ENCODE results near the gene CLEC17A. TPM values are rescaled to one million over a fixed set of nuclear protein-coding genes. Genes with fewer than 3 reads are reported as not detected.

The CLEC17A gene
- total and polyA plus RNA-seq, 2 of the 13 experiments (the other 11 are each of a cell fraction or from before 2014, with no cell fraction given) = not detected

DNA sequence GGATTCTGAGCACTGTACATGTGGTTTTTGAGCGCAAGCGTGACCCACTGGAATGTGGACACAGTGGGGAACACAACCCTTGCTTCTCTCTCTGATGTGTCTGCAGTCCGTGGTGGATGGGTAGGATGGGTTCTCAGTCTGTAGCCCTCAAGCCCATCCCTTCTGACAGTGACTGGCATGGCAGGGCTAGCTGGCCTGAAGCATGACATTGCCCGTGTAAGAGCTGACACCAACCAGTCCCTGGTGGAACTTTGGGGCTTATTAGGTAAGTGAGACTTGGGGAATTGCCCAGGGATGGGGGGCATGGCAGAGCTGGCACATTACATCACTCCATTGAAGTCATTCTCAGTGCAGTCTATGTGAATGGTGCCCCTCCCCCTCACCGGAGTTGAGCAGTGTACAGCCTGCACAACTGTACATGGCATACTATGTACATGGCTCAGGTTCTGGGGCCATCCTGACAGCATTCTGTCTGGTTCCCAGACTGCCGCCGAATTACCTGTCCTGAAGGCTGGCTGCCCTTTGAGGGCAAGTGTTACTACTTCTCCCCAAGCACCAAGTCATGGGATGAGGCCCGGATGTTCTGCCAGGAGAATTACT lies 16.8 kb downstream of the CLEC17A start (continued):
- TF ChIP-seq ZNF343 (CRISPR knock-in tag; IDR thresholded peaks at IDR 0.05) (no peak), ZNF563 (CRISPR knock-in tag; IDR thresholded peaks at IDR 0.05) (no peak), SMARCE1 (IDR thresholded peaks at IDR 0.05; ENCODE audit: borderline replicate concordance) (no peak)
- TF ChIP-seq, protein P1, sequence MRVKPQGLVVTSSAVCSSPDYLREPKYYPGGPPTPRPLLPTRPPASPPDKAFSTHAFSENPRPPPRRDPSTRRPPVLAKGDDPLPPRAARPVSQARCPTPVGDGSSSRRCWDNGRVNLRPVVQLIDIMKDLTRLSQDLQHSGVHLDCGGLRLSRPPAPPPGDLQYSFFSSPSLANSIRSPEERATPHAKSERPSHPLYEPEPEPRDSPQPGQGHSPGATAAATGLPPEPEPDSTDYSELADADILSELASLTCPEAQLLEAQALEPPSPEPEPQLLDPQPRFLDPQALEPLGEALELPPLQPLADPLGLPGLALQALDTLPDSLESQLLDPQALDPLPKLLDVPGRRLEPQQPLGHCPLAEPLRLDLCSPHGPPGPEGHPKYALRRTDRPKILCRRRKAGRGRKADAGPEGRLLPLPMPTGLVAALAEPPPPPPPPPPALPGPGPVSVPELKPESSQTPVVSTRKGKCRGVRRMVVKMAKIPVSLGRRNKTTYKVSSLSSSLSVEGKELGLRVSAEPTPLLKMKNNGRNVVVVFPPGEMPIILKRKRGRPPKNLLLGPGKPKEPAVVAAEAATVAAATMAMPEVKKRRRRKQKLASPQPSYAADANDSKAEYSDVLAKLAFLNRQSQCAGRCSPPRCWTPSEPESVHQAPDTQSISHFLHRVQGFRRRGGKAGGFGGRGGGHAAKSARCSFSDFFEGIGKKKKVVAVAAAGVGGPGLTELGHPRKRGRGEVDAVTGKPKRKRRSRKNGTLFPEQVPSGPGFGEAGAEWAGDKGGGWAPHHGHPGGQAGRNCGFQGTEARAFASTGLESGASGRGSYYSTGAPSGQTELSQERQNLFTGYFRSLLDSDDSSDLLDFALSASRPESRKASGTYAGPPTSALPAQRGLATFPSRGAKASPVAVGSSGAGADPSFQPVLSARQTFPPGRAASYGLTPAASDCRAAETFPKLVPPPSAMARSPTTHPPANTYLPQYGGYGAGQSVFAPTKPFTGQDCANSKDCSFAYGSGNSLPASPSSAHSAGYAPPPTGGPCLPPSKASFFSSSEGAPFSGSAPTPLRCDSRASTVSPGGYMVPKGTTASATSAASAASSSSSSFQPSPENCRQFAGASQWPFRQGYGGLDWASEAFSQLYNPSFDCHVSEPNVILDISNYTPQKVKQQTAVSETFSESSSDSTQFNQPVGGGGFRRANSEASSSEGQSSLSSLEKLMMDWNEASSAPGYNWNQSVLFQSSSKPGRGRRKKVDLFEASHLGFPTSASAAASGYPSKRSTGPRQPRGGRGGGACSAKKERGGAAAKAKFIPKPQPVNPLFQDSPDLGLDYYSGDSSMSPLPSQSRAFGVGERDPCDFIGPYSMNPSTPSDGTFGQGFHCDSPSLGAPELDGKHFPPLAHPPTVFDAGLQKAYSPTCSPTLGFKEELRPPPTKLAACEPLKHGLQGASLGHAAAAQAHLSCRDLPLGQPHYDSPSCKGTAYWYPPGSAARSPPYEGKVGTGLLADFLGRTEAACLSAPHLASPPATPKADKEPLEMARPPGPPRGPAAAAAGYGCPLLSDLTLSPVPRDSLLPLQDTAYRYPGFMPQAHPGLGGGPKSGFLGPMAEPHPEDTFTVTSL (CRISPR knock-in tag; IDR thresholded peaks at IDR 0.05; ENCODE audit: borderline replicate concordance) = no peak

DNA sequence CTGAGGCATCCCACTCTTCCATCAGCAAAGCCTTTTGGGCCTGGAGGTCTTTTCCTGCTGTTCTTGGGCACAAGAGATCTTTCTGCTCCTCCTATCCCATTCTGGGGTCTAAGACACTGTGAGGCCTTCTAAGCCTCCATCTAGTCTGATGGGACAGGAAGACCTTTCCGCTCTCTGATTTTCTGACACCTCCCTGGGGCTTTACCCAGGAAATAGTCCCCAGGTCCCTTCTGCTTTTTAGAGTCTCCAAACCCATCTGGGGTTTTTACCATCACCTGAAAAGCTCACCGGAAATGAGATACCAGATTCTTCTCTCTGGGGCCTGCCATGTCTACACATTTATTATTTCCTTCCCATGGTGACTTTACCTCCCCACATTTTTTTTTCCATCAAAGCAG lies 21.1 kb downstream of the CLEC17A start:
- CTCF ChIA-PET (ENCODE audit: low intra/inter-chr PET ratio, low total read pairs) = no interaction called here
- Histone ChIP-seq H3K9ac (ENCODE audit: insufficient read depth, low read depth, low read length) (no peak overlapping the region), H3K36me3 (replicated peaks in 1 of 2; ENCODE audit: control insufficient read depth in 1 of 2, insufficient read depth in 2 of 2, low read length in 2 of 2) (no peaks in the 10 kb centered on the region), H2AFZ (ENCODE audit: low read length) (no peak overlapping the region), H3K4me2 (ENCODE audit: low read depth, low read length) (no peak overlapping the region), H3K27ac (ENCODE audit: extremely low read length, insufficient read depth, low read length) (no peak overlapping the region), H3K27me3 (ENCODE audit: control insufficient read depth in 1 of 2, insufficient read depth in 2 of 2, low read length in 2 of 2) (no peaks in the 10 kb centered on the region), H3K79me2 (ENCODE audit: insufficient read depth, low read length) (no peaks in the 10 kb centered on the region), H3K4me1 (ENCODE audit: insufficient read depth, low read length) (peaks cover 14% of the 10 kb centered on the region; the same call in 1 of the 2 replicates), H4K20me1 (ENCODE audit: insufficient read depth, low read length) (no peaks in the 10 kb centered on the region), H3K9me3 (ENCODE audit: low read length) (no peaks in the 10 kb centered on the region), H3K4me3 (replicated peaks in 1 of 3; ENCODE audit: insufficient read depth in 1 of 3, low read depth in 2 of 3, low read length in 3 of 3) (no peak overlapping the region)
- POLR2A ChIA-PET = no interaction called here
- WGBS (ENCODE audit: low lambda C conversion rate) = 70% methylated on average over 2 of the region's 2 CpGs
- in situ Hi-C loops (cut with HindIII; ENCODE audit: extremely low pct_ligation_motif_present, low pct_unique_long_range_greater_than_20kb) (no loop called here), intact Hi-C loops (cut with micrococcal nuclease; ENCODE audit: unreplicated experiment) (no loop called here)
- no TSS peak for BruUV-seq (replicated peaks)
- TF ChIP-seq RARA (CRISPR knock-in tag; IDR thresholded peaks at IDR 0.05) (no peak), ZFP36 (IDR thresholded peaks at IDR 0.05; ENCODE audit: borderline replicate concordance, low read depth, low read length, partially characterized antibody) (no peak), NRL (CRISPR knock-in tag; IDR thresholded peaks at IDR 0.05; ENCODE audit: borderline replicate concordance) (no peak), ATM (IDR thresholded peaks at IDR 0.05; ENCODE audit: borderline replicate concordance) (no peak), RELA (CRISPR knock-in tag; IDR thresholded peaks at IDR 0.05) (no peak), MAFG (CRISPR knock-in tag; IDR thresholded peaks at IDR 0.05) (no peak), BRD4 (CRISPR knock-in tag; IDR thresholded peaks at IDR 0.05) (no peak), ZNF12 (CRISPR knock-in tag; IDR thresholded peaks at IDR 0.05) (no peak), MTA1 (CRISPR knock-in tag; IDR thresholded peaks at IDR 0.05; ENCODE audit: borderline replicate concordance) (no peak), ETV5 (CRISPR knock-in tag; IDR thresholded peaks at IDR 0.05; ENCODE audit: borderline replicate concordance) (no peak), KAT7 (CRISPR knock-in tag; IDR thresholded peaks at IDR 0.05; ENCODE audit: borderline replicate concordance) (no peak)
- no peak for ATAC-seq
- no peak for FAIRE-seq
- no peak for DNase-seq (ENCODE audit: low spot score)
